ENCODE measurements around the gene MTRFR.
A peak's percentile ranks its signal among the peaks of the same experiment; 100 is the strongest.

The MTRFR gene

DNA sequence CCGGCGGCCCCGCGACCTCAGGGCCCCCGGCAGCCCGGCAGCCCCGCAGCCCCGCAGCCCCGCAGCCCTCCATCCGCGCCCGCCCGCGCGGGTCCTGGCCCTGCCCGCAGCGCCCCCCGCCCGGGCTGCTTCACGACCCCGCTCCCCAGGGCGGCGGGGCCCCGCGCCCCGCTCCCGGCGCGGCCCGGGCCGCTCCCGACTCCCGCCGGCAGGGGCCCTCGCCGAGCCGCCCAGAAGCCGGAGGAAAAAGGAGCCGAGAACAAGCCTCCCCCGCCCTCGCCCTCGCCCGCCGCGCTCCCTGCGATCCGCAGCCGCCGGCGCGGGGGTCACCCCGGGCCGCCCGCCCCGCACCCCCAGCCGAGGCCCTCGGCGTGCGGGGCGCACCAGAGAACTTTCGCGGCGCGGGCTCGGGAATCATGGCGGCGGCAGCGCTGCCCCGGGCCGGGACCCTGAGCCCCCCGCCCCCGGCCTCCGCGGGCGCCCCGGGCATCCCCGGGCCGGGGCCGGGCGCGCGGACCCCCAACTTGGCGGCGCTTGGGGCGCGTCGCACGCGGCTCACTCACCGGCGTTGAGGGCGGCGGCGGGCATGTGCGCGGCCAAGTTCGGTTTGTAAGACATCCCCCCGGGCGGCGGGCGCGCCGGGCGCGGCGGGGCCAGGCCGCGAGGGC, 37.9 kb downstream of the MTRFR start:
- TF ChIP-seq, protein P1, sequence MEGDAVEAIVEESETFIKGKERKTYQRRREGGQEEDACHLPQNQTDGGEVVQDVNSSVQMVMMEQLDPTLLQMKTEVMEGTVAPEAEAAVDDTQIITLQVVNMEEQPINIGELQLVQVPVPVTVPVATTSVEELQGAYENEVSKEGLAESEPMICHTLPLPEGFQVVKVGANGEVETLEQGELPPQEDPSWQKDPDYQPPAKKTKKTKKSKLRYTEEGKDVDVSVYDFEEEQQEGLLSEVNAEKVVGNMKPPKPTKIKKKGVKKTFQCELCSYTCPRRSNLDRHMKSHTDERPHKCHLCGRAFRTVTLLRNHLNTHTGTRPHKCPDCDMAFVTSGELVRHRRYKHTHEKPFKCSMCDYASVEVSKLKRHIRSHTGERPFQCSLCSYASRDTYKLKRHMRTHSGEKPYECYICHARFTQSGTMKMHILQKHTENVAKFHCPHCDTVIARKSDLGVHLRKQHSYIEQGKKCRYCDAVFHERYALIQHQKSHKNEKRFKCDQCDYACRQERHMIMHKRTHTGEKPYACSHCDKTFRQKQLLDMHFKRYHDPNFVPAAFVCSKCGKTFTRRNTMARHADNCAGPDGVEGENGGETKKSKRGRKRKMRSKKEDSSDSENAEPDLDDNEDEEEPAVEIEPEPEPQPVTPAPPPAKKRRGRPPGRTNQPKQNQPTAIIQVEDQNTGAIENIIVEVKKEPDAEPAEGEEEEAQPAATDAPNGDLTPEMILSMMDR (conservative IDR thresholded peaks at IDR 0.05; ENCODE audit: control insufficient read depth, insufficient read depth, low read depth, low read length) = no peak
- peak overlapping the region; percentile 77 for H3K4me3 ChIP-seq (ENCODE audit: control insufficient read depth, low read depth, low read length)
- DNase-seq (ENCODE audit: low read depth) = peak; percentile 41

DNA sequence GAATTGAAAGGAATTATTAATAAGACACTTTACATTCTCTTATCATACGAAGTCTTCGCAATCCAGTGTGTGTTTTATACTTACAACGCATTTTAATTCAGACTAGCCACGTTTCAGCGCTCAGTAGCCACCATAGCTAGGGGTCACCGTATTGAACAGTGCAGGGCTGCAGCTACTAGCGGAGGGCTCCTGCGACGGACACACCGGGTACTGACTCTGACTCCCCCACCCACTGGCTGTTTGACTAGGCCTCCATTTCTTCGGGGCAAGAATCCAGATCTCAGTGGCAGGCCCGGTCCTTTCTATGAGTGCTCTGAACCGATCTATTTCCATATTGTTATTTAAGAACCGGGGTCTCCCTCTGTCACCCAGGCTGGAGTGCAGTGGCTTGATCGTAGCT, 39.9 kb downstream of the MTRFR start:
- H3K4me3 ChIP-seq (ENCODE audit: control insufficient read depth, low read depth, low read length) = no peak overlapping the region
- no peak for DNase-seq (ENCODE audit: low read depth)
- TF ChIP-seq, protein P1 (conservative IDR thresholded peaks at IDR 0.05; ENCODE audit: control insufficient read depth, insufficient read depth, low read depth, low read length) = no peak

DNA sequence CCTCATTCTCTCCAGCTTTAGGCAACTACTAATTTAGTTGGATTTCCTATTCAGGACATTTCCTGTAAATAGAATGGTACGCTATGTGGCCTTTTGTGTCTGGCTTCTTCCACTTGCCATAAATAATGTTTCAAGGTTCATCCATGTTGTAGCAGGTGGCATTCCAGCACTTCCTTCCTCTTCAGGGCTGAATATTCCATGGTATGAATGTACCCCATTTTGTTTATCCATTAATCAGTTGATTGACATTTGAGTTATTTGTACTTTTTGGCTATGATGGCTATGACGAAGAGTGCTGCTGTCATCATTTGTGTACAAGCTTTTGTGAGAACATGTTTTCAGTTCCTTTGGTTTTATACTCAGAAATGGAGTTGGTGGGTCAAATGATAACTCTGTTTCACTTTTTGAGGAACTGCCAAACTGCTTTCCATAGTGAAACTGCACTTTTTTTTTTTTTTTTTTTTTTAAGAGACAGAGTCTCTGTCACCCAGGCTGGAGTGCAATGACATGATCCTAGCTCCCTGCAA, 44.9 kb downstream of the MTRFR start:
- no peak for DNase-seq (ENCODE audit: low read depth)
- TF ChIP-seq, protein P1 (conservative IDR thresholded peaks at IDR 0.05; ENCODE audit: control insufficient read depth, insufficient read depth, low read depth, low read length) = no peak
- H3K4me3 ChIP-seq (ENCODE audit: control insufficient read depth, low read depth, low read length) = no peak overlapping the region

DNA sequence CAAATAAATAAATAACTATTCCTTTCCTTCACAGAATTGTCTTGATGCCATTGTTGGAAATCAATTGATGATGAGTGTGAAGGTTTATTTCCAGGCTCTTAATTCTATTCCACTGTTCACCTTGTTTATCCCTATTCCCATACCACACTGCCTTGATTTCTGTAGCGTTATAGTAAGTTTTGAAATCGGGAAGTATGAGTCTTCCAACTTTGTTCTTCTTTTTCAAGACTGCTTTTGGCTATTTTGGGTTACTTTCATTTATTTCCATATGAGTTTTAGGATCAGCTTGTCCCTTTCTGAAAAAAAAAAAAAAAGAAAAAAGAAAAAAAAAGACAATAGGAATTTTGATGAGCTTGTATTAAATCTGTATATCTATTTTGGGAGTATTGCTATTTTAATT, 47.7 kb downstream of the MTRFR start:
- TF ChIP-seq, protein P1 (conservative IDR thresholded peaks at IDR 0.05; ENCODE audit: control insufficient read depth, insufficient read depth, low read depth, low read length) = no peak
- H3K4me3 ChIP-seq (ENCODE audit: control insufficient read depth, low read depth, low read length) = no peak overlapping the region
- no peak for DNase-seq (ENCODE audit: low read depth)

DNA sequence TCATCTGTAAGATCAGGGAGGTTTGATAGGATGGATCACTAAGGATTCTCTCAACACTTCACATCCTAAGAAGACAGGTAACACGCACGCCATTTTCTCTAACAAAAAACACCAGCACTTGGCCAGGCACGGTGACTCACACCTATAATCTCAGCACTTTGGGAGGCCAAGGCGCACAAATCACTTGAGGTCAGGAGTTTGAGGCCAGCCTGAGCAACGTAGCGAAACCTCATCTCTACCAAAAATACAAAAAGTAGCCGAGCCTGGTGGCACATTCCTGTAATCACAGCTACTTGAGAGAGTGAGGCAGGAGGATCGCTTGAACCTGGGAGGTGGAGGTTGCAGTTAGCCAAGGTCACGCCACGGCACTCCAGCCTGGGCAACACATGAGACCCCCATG, 48.9 kb downstream of the MTRFR start:
- TF ChIP-seq, protein P1 (conservative IDR thresholded peaks at IDR 0.05; ENCODE audit: control insufficient read depth, insufficient read depth, low read depth, low read length) = no peak
- no peak overlapping the region for H3K4me3 ChIP-seq (ENCODE audit: control insufficient read depth, low read depth, low read length)
- DNase-seq (ENCODE audit: low read depth) = no peak

DNA sequence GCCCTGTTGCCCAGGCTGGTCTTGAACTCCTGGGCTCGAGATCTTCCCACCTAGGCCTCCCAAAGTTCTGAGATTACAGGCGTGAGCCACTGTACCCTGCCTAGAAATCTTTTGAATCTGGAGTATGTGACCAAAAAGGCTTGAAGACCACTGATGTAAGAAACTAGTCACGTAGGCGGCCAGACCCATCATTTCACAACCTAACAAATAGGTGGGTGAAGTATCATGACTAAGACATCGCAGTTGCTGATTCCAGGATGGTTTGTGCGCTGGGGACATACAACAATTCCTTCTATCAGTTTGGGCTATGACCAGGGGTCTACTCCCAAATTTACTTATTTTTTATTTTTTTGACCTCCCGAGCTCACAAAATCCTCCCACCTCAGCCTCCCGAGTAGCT, 50.2 kb downstream of the MTRFR start:
- DNase-seq (ENCODE audit: low read depth) = no peak
- TF ChIP-seq, protein P1 (conservative IDR thresholded peaks at IDR 0.05; ENCODE audit: control insufficient read depth, insufficient read depth, low read depth, low read length) = no peak
- no peak overlapping the region for H3K4me3 ChIP-seq (ENCODE audit: control insufficient read depth, low read depth, low read length)
